K562 (cell line): ENCODE results near the gene TRIM44.

Experiments
- CTCF ChIP-seq, 3 experiments: IDR thresholded peaks in 2 of 3; conservative IDR thresholded peaks in 1 of 3; 2 replicates each; pipeline ENCODE4 v1.5.1; 2011 to 2012; ENCODE audit warnings: low read length in 3 of 3, mild to moderate bottlenecking in 3 of 3, control low read depth in 2 of 3, improper control_type of control experiment in 1 of 3, inconsistent platforms in 1 of 3, low read depth in 1 of 3, mixed read lengths in 1 of 3, moderate library complexity in 1 of 3; ENCODE audit not compliant: insufficient read depth in 2 of 3
- E2F4 ChIP-seq: sonication (generic); formaldehyde crosslinking; IDR thresholded peaks from 2 replicates; pipeline ENCODE4 v1.8.0; 2022; ENCODE audit warnings: mild to moderate bottlenecking, low read depth, missing genetic modification reagents
- FOXK1 ChIP-seq: sonication (generic); formaldehyde crosslinking; IDR thresholded peaks from 2 replicates; pipeline ENCODE4 v1.8.0; 2022; ENCODE audit warnings: missing genetic modification reagents, mild to moderate bottlenecking, borderline replicate concordance
- MBD2 ChIP-seq: sonication (generic); IDR thresholded peaks from 2 replicates; pipeline ENCODE4 v1.6.1; 2016; ENCODE audit warnings: low read depth, borderline replicate concordance
- MXI1 ChIP-seq: IDR thresholded peaks from 2 replicates; pipeline ENCODE4 v1.6.1; 2011; ENCODE audit warnings: low read depth, mild to moderate bottlenecking, improper control_type of control experiment, low read length
- PHF20 ChIP-seq: fragments of 450-650 bp; IDR thresholded peaks from 2 replicates; pipeline ENCODE4 v1.6.1; 2018; ENCODE audit not compliant: partially characterized antibody
- POLR3A ChIP-seq: IDR thresholded peaks from 2 replicates; pipeline ENCODE4 v1.6.1; 2011; ENCODE audit warnings: borderline replicate concordance, mild to moderate bottlenecking, moderate library complexity; ENCODE audit not compliant: insufficient read length, insufficient read depth; ENCODE audit errors: extremely low read depth
- TCF3 ChIP-seq: sonication (generic); formaldehyde crosslinking; IDR thresholded peaks from 2 replicates; pipeline ENCODE4 v1.4.0; 2020; ENCODE audit warnings: mild to moderate bottlenecking, missing genetic modification reagents
- ZBTB40 ChIP-seq, 2 experiments: fragments of 450-650 bp in 1 of 2; sonication (generic) in 1 of 2; formaldehyde crosslinking in 1 of 2; IDR thresholded peaks; 2 replicates each; pipeline versions ENCODE4 v1.7.1 to v1.9.0; 2016 to 2022; ENCODE audit warnings: inconsistent platforms in 1 of 2, mild to moderate bottlenecking in 1 of 2, missing genetic modification reagents in 1 of 2
- ZFP91 ChIP-seq: sonication (generic); formaldehyde crosslinking; IDR thresholded peaks from 2 replicates; pipeline ENCODE4 v1.8.0; 2022; ENCODE audit warnings: mild to moderate bottlenecking, missing genetic modification reagents
- ZNF609 ChIP-seq: sonication (generic); formaldehyde crosslinking; IDR thresholded peaks from 2 replicates; pipeline ENCODE4 v1.8.1; 2023; ENCODE audit warnings: missing genetic modification reagents, mild to moderate bottlenecking, borderline replicate concordance

- TF ChIP-seq POLR3A (no peak), PHF20 (no peak), ZNF609 (CRISPR knock-in tag) (no peak), ZBTB40 (IDR thresholded peaks at IDR 0.05) (no peak), ZBTB40 (CRISPR knock-in tag; IDR thresholded peaks at IDR 0.05) (no peak), MBD2 (no peak), MXI1 (no peak), FOXK1 (CRISPR knock-in tag) (no peak), E2F4 (CRISPR knock-in tag) (no peak), TCF3 (CRISPR knock-in tag) (no peak), CTCF (IDR thresholded peaks at IDR 0.05 in 2 of 3, conservative IDR thresholded peaks at IDR 0.05 in 1 of 3; ENCODE audit: insufficient read depth in 2 of 3, low read depth in 1 of 3, low read length in 3 of 3) (no peak), ZFP91 (CRISPR knock-in tag) (no peak)
Observed at GRCh38 chr11:35658020-35658948, 4.3 kb upstream of the TRIM44 start.
